ENCODE results near the gene MUC4.
"Not testable (repeated sequence)": the region's sequence is repeated elsewhere in the genome, so short reads cannot be mapped to it uniquely, and the experiment has no call there.

The MUC4 gene

DNA sequence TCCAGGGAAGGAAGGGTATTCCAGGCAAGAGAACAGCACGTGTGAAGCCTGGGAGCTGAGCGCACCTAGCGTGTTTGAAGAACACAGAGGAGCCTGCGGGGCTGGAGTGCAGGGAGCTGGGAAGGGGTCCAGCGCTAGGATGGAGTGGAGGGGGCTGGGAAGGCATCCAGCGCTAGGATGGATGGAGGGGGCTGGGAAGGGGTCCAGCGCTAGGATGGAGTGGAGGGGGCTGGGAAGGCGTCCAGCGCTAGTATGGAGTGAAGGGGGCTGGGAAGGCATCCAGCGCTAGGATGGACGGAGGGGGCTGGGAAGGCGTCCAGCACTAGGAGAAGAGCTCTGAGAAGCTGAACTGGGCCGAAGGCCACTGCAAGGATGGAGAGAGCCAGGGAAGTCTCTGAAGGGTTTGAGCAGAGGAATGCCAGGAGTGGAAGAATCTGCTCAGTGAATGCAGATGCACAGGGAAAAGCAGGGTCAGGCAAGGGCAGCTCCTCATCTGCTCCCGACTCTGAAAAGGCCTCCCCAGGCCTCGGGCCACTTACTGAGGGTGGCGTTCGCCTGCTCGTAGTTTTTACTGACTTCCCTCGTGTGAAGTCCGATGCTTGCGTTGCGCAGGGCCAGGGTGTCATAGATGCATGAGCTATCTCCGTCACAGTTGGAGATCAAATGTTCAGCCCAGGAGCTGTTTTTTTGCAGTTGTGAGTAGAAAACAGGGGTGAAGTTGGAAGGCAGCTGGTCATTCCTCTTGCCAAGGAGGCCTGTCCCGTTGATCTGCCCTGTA lies 51.2 kb downstream of the MUC4 start:
- DNase-seq (ENCODE audit: low read depth) = no peak

DNA sequence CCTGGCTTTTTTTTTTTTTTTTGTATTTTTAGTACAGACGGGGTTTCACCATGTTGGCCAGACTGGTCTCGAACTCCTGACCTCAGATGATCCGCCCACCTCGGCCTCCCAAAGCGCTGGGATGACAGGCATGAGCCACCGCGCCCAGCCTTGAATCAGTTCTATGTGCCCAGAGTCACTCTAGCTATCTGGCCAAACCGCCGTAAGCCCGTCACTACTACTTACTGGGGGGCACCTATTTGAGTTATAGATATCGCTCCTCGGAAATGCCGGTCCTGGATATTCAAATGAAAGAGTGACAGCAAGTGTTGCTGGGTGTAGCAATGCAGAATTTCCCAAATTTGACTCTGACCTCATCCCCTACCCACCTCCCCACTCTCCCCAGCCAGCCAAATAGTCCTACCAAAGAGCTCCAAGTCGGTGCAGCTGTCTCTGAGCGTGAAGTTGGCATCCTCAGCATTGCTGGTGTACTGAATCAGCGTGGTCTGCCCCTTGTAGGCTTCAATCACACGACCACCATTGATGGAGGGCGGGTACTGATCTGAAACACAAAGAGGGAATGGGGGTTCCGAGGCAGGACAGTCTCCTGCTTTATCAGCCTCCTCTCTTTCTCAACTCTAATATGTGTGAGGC lies 52.9 kb downstream of the MUC4 start:
- DNase-seq (ENCODE audit: low read depth) = no peak

DNA sequence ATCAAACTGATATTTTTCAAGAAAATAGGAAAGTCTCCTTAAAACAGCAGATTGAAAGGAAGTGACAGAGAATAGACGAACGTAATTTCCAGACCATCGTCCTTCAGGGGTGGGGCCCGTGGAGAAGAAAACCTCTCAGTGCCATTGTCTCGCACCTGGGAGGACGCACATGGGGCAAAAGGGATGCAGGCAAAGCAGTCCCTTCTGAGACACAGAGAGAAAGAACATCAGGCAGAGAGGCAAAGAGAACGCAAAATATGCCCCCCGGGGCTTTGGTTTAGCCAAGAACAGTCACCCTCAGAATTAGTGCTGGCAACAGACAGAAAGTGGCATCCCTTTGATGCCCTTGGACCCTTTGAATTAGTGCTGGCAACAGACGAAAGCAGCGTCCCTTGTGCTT lies 53.9 kb downstream of the MUC4 start:
- DNase-seq (ENCODE audit: low read depth) = no peak

DNA sequence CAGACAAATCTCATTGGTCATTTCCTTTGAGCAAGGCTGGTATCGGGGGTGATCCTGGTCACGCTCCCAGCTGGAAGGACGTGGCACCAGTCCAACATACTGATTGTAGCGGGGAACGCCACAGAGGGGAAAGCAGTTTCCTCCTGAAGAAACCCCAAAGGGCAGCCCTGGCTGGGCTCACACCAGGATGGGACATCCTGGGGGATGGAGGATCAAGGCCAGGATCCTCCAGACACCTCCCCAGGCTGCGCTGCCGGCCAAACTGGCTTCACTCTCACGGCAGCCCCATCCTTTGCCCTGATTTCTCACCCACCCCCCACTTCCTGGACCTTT lies 54.3 kb downstream of the MUC4 start:
- DNase-seq (ENCODE audit: low read depth) = no peak

DNA sequence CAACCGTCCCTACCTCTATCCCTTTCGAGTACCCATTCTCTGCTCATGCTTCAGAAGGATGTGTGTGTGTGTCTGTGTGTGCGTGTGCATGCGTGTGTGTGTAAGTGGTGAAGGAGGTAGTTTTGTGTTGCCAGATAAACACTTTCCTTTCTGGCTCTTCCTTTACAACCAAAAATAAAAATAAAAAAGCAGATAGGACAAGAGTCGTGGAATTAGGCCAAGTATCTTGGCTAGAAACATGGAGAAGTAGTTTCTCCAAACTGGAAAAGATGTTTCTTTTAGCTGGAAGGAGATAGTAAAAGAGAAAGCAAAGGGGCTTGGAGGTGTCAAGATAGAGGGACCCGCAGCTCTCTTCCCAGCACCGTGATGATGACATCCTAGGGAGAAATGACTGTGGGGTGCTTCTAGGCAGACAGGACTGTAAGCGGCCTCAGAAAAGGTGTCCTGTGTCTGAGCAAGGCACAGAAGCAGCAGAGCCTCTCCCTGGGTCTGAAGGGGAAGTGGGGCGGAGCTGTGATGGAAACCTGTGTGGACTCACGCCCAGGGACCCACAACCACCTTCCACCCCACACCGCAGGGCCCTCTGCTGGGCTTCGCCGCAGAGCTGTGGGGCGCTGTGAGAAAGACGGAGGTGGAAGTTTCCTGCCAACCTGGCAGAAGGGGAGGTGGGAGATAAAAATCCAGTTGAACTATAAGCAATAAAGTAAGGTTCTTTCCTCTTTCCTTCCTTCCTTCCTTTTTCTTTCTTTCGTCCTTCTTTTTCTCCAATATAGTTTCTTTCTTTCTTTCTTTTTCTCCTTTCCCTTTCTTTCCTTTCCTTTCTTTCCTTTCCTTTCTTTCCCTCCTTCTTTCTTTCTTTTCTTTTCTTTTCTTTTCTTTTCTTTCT lies 55.7 kb downstream of the MUC4 start:
- no peak for DNase-seq (ENCODE audit: low read depth)

DNA sequence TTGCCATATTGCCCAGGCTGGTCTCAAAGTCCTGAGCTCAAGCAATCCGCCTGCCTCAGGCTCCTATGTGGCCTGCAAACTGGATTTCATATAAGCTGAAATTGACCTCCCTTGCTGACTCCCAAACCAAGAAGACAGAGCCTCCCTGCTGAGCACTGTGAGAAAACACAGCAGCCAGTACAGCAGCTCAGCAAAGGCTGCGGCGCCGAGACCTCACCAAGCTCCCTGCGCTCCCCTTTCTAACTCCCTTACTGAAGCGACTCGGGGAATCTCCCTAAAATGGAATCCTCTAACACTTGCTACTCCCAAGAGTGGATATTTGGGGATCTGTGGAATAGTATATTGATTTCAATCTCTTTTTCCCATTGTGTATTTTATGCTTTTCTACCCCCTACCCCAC lies 56.3 kb downstream of the MUC4 start:
- DNase-seq (ENCODE audit: low read depth) = no peak

DNA sequence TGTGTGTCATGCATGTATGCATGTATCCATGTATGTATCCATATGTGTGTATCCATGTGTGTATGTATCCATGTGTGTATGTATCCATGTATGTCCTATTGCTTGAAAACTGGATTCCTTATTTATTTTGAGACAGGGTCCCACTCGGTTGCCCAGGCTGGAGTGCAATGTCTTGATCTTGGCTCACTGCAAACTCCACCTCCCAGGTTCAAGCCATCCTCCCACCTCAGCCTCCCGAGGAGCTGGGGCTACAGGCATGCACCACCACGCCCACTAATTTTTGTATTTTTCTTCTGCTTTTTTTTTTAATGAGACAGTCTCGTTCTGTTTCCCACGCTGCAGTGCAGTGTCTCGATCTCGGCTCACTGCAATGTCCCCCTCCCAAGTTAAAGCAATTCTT lies 56.8 kb downstream of the MUC4 start:
- DNase-seq (ENCODE audit: low read depth) = no peak

DNA sequence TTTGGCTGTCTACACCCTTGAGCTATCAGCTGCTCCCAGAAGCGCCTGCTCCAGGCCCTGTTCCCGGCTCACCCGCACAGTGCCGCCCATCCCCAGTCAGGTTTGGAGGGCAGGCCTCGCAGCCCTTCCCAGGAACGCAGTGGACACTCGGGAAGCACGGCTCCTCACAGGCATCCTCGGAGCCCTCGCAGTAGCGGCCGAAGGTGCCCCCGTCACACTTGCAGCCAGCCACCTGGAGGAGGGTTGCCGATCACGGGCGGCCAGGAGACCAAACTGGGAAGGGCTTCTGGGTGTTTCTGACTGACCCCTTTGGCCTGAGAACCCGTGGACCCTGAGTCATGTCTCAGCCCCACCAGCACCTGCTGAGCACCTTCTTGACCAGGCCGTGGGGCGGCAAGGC lies 57.6 kb downstream of the MUC4 start:
- no peak for DNase-seq (ENCODE audit: low read depth)

DNA sequence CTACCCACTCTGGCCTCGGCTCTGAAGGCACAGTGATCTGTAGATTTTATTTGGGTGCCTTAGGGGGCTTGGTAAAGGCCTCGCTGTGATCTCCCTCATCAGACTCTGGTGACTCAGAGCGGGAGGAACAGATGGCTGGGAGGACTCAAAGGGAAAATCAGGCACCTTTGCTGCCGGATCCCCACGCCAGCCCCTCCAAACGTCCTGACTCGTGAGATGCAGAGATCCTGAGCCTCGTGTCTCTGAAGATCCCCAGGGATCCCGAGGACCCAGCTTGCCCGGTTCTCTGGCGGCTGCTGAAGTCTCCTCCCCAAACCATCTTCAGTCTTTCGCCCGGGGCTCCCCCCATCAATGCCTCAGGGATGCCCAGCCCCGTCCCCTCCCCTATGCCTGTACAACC lies 58.1 kb downstream of the MUC4 start:
- no peak for DNase-seq (ENCODE audit: low read depth)

DNA sequence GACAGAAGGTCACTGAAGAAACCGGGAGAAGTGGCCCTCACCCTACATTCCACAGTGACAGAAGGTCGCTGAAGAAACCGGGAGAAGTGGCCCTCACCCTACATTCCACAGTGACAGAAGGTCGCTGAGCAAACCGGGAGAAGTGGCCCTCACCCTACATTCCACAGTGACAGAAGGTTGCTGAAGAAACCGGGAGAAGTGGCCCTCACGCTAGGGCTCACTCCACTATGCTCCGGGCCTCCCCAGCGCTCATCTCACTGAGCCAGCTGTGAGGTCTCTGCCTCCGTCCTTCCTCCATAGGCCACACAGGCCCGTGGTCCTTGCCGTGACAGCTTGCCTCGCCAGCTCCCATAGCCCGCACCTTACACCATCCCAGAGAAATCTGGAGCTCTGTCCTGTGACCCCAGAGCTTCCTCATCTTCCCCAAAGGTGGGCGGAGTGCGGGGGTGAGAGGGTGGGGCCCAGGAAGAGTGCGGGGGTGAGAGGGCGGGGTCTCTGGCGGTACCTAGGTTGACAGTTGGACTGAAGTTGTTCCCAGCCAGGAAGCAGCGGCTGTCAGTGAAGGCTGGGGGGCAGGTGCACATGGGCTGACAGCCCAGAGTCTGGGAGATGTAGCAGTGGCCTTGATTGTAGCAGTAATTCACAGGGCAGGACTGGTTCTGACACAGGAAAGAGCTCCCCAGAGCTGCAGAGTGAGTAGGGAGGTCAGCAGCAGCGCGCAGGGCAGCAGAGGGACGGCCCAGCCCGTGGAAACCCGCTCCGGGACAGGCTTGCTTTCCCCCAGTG lies 59.0 kb downstream of the MUC4 start:
- DNase-seq (ENCODE audit: low read depth) = no peak

DNA sequence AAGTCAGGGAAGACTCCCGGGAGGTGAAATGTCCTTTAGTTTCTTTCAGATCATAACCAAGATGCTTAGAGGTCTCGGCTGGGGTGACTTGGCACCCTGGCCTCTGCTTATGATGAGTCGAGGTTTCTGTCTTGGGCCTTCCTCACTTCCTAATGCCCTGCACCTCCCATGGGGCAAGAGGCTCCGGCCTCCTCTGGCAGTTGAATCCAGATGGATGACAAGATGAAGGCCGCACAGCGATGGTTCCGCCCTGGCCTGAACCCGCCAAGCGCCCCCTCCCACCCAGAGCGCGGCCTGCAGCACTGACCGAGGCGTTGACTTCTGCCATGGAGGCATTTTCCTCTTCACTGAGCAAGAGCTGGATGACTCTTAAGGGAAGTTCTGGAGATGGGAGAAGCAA lies 59.7 kb downstream of the MUC4 start:
- no peak for DNase-seq (ENCODE audit: low read depth)

DNA sequence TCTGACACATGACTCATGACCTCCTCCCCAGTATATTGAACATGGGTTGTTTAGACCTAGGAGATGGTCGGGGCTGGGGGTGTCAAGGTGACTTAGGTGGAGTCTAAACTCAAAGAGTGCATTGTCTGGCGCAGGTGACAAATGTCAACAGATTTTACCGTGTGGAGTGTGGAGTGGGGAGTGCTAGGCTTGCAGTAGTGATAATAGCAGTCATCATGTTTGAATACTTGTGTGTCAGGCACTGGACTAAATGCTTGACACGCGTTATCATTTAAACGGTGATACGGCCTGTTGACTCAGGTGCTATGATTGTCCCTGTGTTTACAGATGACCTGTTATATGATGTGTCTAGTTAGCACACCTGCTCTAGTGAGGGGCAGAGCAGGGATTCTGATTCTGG lies 60.2 kb downstream of the MUC4 start:
- DNase-seq (ENCODE audit: low read depth) = no peak

DNA sequence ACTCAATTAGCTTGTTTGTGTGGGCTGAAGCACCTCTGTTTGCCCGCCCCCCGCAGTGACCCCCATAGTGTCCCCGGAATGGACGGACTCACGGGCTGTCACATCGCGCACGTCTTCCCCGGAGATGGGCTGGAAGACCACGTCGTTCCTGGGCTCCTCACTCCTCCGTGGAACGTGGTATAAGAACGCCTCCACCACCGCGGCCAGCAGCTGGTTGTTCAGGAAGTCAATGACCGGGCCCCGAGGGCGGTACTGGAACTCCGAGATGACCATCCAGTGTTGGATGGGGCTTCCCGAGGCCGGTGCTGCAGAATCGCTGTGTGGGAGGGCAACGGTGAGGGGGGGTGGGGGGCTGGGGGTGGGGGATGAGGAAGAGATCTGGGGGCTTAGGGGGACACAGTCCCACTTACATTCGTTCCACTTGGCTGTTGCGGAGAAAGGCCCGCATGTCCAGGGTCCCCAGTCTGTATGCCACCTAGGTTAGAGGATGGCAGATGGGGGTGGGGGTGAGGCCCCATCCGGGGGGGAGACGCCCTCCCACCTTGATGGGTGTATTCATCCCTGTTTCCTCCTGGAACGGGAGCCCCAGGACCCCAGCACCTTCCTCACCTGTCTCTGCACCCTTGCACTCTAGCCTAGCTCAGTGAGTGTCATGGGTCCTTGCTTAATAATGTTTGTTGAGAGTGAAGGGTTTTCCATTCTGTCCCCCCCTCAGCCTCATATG lies 60.8 kb downstream of the MUC4 start:
- DNase-seq (ENCODE audit: low read depth) = no peak

DNA sequence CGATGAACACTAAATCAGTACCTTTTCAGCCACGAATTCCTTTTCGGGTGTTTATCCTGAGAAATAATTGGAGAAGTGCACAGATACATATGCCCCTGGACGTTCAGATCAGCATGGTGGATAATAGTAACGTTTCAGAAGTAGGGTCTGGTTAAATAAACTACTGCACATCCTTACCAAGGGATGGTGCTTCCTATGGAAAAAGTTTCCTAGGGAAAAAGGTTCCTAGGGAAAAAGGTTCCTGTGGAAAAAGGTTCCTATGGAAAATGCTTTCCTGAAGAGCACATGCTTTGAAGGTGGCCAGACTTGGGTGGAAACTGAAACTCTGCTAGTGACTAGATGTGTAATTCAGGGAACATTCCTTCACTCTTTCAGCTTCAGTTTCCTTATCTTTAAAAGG lies 62.6 kb downstream of the MUC4 start:
- DNase-seq (ENCODE audit: low read depth) = not testable (repeated sequence)

DNA sequence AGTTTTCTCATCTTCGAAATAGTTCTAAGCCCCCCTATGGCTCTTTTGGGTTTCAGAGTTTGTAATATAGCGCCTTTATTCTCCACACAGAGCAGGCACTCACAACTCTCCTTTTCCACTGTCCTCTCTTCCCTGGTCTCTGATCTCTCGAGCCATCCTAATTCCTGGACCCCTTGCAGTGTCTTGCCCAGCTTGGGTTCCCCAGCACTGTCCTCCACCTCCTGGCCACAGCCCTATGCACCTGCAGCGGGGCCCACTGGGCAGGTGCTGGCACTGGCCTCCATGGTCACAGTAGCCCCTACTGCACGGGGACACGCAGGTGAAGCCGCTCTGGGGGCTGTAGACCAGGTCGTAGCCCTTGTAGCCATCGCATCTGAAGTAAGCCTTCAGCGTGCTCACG lies 63.1 kb downstream of the MUC4 start:
- DNase-seq (ENCODE audit: low read depth) = no peak

DNA sequence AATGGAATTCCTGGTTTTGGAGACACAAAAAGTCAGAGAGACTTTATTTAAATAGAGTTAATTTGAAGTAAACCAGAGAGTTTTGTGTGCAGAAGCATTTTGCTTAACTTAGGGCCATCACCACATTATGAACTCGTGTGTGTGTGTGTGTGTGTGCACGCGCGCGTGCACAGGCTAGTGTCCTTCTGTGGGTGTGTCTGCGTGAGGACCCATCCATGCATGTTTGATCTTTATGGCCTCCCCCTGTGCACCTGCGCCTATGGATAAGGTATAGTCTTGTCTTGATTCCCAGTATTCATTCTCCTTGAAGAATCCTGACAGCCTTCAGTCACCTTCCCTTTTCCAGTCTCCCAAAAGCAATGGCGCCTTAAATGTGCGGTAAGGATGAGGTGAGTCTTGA lies 65.0 kb downstream of the MUC4 start:
- no peak for DNase-seq (ENCODE audit: low read depth)

DNA sequence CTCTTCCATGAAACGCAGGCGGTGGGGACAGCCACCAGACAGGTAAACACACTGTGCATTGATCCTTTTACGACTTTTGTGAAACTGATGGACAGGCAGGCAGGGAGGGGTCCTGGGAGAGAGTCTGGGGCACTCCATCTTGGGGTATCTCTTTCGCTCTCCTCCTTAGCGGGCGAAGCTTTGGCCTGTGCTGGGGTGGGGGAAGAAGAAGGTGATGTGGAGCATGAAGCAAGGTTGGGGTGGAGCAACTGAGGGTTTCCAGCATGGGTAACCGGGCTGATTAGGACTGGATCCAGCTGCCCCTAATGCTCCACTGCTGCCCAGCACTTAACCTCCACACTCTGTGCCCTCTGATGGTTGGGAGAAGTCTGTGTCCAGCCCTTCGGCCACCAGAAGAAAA lies 65.4 kb downstream of the MUC4 start:
- no peak for DNase-seq (ENCODE audit: low read depth)

DNA sequence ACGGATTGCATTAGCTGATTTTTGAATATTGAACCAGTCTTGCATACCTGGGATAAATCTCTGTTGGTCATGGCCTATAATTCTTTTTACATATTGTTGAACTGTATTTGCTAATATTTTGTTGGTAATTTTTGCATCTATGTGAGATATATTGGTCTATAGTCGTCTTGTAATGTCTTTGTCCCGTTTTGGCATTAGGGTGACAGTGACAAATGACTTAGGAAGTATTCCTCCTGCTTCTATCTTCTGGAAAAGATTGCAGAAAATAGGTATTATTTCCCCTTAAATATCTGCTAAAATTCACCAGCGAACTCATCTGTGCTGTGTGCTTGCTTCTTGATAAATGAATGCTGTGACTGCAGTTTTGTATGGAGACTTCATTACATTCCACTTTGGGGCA lies 67.3 kb downstream of the MUC4 start:
- DNase-seq (ENCODE audit: low read depth) = no peak

DNA sequence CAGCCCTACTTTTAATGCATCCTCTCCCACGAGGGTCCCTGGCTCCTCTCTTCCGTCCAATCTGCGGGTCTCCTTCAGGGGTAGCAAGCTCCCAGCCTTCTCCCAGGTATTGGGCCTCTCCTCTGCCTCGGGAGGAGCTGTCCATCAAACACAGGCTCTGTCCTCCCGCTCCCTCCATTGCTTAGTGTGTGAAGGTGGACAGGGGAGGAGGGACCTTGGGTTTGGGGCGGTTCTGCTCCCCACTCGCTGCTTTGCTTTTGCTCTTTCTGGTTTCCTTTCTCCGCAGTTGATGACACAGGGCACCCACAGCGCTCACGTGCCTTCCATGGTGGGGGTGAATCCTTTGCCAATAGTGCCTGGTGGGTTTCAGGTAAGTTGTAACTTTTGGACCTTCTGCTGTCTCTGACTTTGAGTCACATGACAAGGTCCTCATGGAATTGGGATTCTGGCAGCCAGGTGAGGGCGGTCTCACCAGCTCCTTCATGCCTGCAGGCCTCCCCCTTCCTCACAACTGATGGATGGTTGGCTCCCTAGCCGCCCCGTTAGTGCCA lies 72.1 kb downstream of the MUC4 start:
- no peak for DNase-seq (ENCODE audit: low read depth)

DNA sequence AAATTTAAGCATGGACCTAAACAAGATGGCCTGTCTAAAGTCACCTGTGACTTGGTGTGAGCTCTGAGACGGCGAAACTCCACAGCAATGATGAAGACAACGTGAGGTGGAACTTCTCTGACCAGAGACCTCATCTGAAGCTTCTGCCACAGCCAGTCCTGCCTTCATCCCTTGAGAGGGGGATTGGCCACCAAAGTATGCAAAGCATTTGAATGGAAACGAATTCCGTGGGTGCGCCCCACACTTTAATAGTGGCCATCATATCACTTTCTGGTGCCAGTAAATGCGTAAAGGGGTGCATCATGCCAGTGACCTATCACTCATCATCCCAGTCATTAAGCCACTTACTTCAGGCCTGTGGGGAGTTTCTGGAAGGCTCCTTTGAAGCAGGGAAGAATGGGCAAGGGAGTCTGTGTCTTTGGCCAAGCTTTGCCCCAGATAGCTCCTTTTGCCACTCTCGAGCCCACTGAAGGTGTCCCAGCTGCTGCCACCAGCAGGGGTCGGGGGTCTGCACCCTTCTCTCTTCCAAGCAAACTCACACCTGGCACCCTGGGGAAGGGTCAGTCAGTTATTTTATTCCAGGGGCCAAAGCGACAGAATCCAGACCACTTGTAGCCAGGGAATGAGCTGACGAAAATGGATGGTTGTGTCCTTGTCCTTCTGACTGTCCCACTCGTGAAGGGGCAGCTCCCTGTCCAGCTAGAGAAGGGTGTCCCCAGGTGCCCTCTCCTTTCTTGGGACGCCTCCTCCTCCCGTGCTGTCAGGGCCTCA lies 73.3 kb downstream of the MUC4 start:
- no peak for DNase-seq (ENCODE audit: low read depth)

DNA sequence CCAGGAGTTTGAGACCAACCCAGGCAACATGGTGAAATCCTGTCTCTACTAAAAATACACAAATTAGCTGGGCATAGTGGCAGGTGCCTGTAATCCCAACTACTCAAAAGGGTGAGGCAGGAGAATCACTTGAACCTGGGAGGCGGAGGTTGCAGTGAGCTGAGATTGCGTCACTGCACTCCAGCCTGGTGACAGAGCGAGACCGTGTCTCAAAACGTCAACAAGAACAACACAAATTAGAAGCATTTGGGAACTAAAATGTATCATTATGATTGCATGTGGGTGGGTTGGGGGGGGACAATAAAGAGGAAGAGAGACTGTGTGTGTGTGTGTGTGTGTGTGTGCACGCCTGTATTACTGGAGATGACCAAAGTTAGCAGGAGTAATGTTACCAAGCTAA lies 73.9 kb downstream of the MUC4 start:
- not testable (repeated sequence) for DNase-seq (ENCODE audit: low read depth)

Data from stimulated activated CD8-positive, alpha-beta memory T cell treated with anti-CD3 and anti-CD28 coated beads, Interleukin-12 subunit alpha, Interleukin-12 subunit beta, amount 100 ng/mL, for 4 hours (primary cell).